GM21717 (cell line): Measurements from ENCODE around the gene GRIK5.
A peak's percentile ranks its signal among the peaks of the same experiment; 100 is the strongest.

Experiments
- ATAC-seq: cut with Tn5 transposase; IDR thresholded peaks from one replicate; pipeline ENCODE4 v1.9.1; 2021; ENCODE audit warnings: mild to moderate bottlenecking, moderate library complexity; ENCODE audit not compliant: unreplicated experiment

GRIK5 gene

GRCh38 chr19:41965106-41965505 is 104.9 kb downstream of the GRIK5 start:
- no peak for ATAC-seq

GRCh38 chr19:41960973-41961372 is 109.0 kb downstream of the GRIK5 start:
- no peak for ATAC-seq

GRCh38 chr19:41959056-41960053 is 110.7 kb downstream of the GRIK5 start, which contains the start of gene RABAC1:
Gene RABAC1 (minus strand): TSS chr19:41959321. CDS start chr19:41959292, 29 bp downstream.
- ATAC-seq = peak; percentile 81

GRCh38 chr19:41958367-41959055 is 111.5 kb downstream of the GRIK5 start:
- ATAC-seq = peak; percentile 55

GRCh38 chr19:41957838-41958366 is 112.1 kb downstream of the GRIK5 start:
- no peak for ATAC-seq

- no peak for ATAC-seq
Measured at GRCh38 chr19:41957161-41957837, 112.7 kb downstream of the GRIK5 start.

- no peak for ATAC-seq
Measured at GRCh38 chr19:41956621-41957020, 113.4 kb downstream of the GRIK5 start.

- ATAC-seq = no peak
Measured at GRCh38 chr19:41955521-41955920, 114.5 kb downstream of the GRIK5 start.

GRCh38 chr19:41951686-41952172 is 118.3 kb downstream of the GRIK5 start:
- no peak for ATAC-seq
